Transverse colon (tissue), 4 donors: Measurements from ENCODE around the gene BTN3A1.
"Not testable (repeated sequence)": the region's sequence is repeated elsewhere in the genome, so short reads cannot be mapped to it uniquely, and the experiment has no call there.

Source experiments
- CTCF ChIP-seq, 5 experiments: fragments of 200-600 bp in 3 of 5; fragments of 450-650 bp in 2 of 5; sonication (generic) in 3 of 5; IDR thresholded peaks; 1 replicate in 2 of 5; 2 replicates in 3 of 5; pipeline ENCODE4 v1.5.1; 2016 to 2017; ENCODE audit warnings: antibody characterized with exemption in 5 of 5, inconsistent platforms in 3 of 5, mild to moderate bottlenecking in 2 of 5, moderate library complexity in 1 of 5
- EP300 ChIP-seq: sonication (generic); formaldehyde crosslinking; IDR thresholded peaks from one replicate; pipeline ENCODE4 v1.6.1; 2017; ENCODE audit warnings: antibody characterized with exemption, low read depth
- POLR2A ChIP-seq: fragments of 450-650 bp; IDR thresholded peaks from one replicate; pipeline ENCODE4 v1.6.1; 2016; ENCODE audit warnings: antibody characterized with exemption, mild to moderate bottlenecking, moderate library complexity
- POLR2AphosphoS5 ChIP-seq, 3 donors: sonication (generic); formaldehyde crosslinking; IDR thresholded peaks; one replicate each; pipeline ENCODE4 v1.6.1; 2016; ENCODE audit warnings: antibody characterized with exemption in 3 of 3

GRCh38 chr6:26378143-26378542 lies 23.9 kb upstream of the BTN3A1 start:
- not testable (repeated sequence) for TF ChIP-seq CTCF (IDR thresholded peaks at IDR 0.05); POLR2AphosphoS5 (IDR thresholded peaks at IDR 0.05); POLR2A; EP300
